IPS-18a (cell line): ENCODE results near the gene RARG.

Experiments used
- H3K27ac ChIP-seq: one replicate; pipeline ENCODE4 v1.5.1; 2013; ENCODE audit warnings: low read length
- H3K27me3 ChIP-seq: one replicate; pipeline ENCODE4 v1.6.1; 2013; ENCODE audit warnings: mild to moderate bottlenecking, low read length; ENCODE audit not compliant: control insufficient read depth, insufficient read depth
- H3K36me3 ChIP-seq: one replicate; pipeline ENCODE4 v1.6.1; 2013; ENCODE audit warnings: low read depth, low read length; ENCODE audit not compliant: control insufficient read depth
- H3K4me1 ChIP-seq: one replicate; pipeline ENCODE4 v1.6.1; 2013; ENCODE audit warnings: low read depth, low read length; ENCODE audit not compliant: control insufficient read depth
- H3K4me3 ChIP-seq: one replicate; pipeline ENCODE4 v1.5.1; 2013; ENCODE audit warnings: low read length
- H3K9ac ChIP-seq: one replicate; pipeline ENCODE4 v1.6.1; 2013; ENCODE audit warnings: mild to moderate bottlenecking, low read length, moderate library complexity
- H3K9me3 ChIP-seq: one replicate; pipeline ENCODE4 v1.6.1; 2013; ENCODE audit warnings: low read depth, low read length; ENCODE audit not compliant: control insufficient read depth

Gene RARG

GRCh38 chr12:53259891-53260290, 27.9 kb upstream of the RARG start:
- Histone ChIP-seq H3K4me3 (no peak overlapping the region), H3K9me3 (no peaks in the 10 kb centered on the region), H3K4me1 (no peaks in the 10 kb centered on the region), H3K27me3 (no peaks in the 10 kb centered on the region), H3K27ac (no peak overlapping the region), H3K36me3 (no peaks in the 10 kb centered on the region), H3K9ac (no peak overlapping the region)

- H3K36me3 ChIP-seq: no peaks in the 10 kb centered on the region
- H3K27ac ChIP-seq: no peak overlapping the region
- H3K27me3 ChIP-seq: no peaks in the 10 kb centered on the region
- no peaks in the 10 kb centered on the region for H3K4me1 ChIP-seq
- H3K9ac ChIP-seq: no peak overlapping the region
- H3K9me3 ChIP-seq: no peaks in the 10 kb centered on the region
- no peak overlapping the region for H3K4me3 ChIP-seq
These were observed 26.8 kb upstream of the RARG start for GRCh38 chr12:53258541-53259539.

GRCh38 chr12:53255996-53256395, 24.0 kb upstream of the RARG start:
- Histone ChIP-seq H3K36me3 (no peaks in the 10 kb centered on the region), H3K4me1 (peaks cover 5% of the 10 kb centered on the region), H3K9ac (no peak overlapping the region), H3K27me3 (no peaks in the 10 kb centered on the region), H3K9me3 (no peaks in the 10 kb centered on the region), H3K4me3 (no peak overlapping the region), H3K27ac (no peak overlapping the region)

- H3K27me3 ChIP-seq: no peaks in the 10 kb centered on the region
- no peak overlapping the region for H3K27ac ChIP-seq
- no peak overlapping the region for H3K9ac ChIP-seq
- no peak overlapping the region for H3K4me3 ChIP-seq
- H3K9me3 ChIP-seq: no peaks in the 10 kb centered on the region
- peaks cover 5% of the 10 kb centered on the region for H3K4me1 ChIP-seq
- H3K36me3 ChIP-seq: no peaks in the 10 kb centered on the region
These were observed 23.0 kb upstream of the RARG start for GRCh38 chr12:53254816-53255545.

- Histone ChIP-seq H3K9me3 (no peaks in the 10 kb centered on the region), H3K4me1 (peaks cover 5% of the 10 kb centered on the region), H3K27me3 (no peaks in the 10 kb centered on the region), H3K27ac (no peak overlapping the region), H3K4me3 (no peak overlapping the region), H3K9ac (no peak overlapping the region), H3K36me3 (no peaks in the 10 kb centered on the region)
These were observed 21.3 kb upstream of the RARG start for GRCh38 chr12:53253298-53253697.

GRCh38 chr12:53252349-53252916, 20.4 kb upstream of the RARG start:
- Histone ChIP-seq H3K9ac (peak overlapping the region; percentile 79), H3K27me3 (no peaks in the 10 kb centered on the region), H3K27ac (no peak overlapping the region), H3K36me3 (no peaks in the 10 kb centered on the region), H3K9me3 (no peaks in the 10 kb centered on the region), H3K4me1 (peaks cover 5% of the 10 kb centered on the region), H3K4me3 (peak overlapping the region; percentile 93)

- Histone ChIP-seq H3K27me3 (no peaks in the 10 kb centered on the region), H3K4me1 (peaks cover 5% of the 10 kb centered on the region), H3K9me3 (no peaks in the 10 kb centered on the region), H3K27ac (no peak overlapping the region), H3K9ac (peak overlapping the region; percentile 79), H3K4me3 (peak overlapping the region; percentile 93), H3K36me3 (no peaks in the 10 kb centered on the region)
These were observed 19.7 kb upstream of the RARG start for GRCh38 chr12:53251477-53252348.

- Histone ChIP-seq H3K9ac (no peak overlapping the region), H3K4me1 (peaks cover 26% of the 10 kb centered on the region), H3K9me3 (no peaks in the 10 kb centered on the region), H3K27ac (no peak overlapping the region), H3K27me3 (no peaks in the 10 kb centered on the region), H3K36me3 (no peaks in the 10 kb centered on the region), H3K4me3 (no peak overlapping the region)
These were observed 13.3 kb upstream of the RARG start for GRCh38 chr12:53245286-53245685.

- Histone ChIP-seq H3K4me3 (no peak overlapping the region), H3K4me1 (peaks cover 26% of the 10 kb centered on the region), H3K36me3 (no peaks in the 10 kb centered on the region), H3K27ac (no peak overlapping the region), H3K9ac (no peak overlapping the region), H3K27me3 (no peaks in the 10 kb centered on the region), H3K9me3 (no peaks in the 10 kb centered on the region)
These were observed 12.3 kb upstream of the RARG start for GRCh38 chr12:53244337-53244736.

GRCh38 chr12:53241623-53242412, 9.8 kb upstream of the RARG start:
- Histone ChIP-seq H3K27ac (no peak overlapping the region), H3K9ac (no peak overlapping the region)

More at GRCh38 chr12:53241623-53242412, 9.8 kb upstream of the RARG start:
- H3K9me3 ChIP-seq: no peaks in the 10 kb centered on the region
- H3K4me3 ChIP-seq: no peak overlapping the region
- no peaks in the 10 kb centered on the region for H3K36me3 ChIP-seq
- no peaks in the 10 kb centered on the region for H3K27me3 ChIP-seq
- H3K4me1 ChIP-seq: peaks cover 26% of the 10 kb centered on the region
